NCI-H1417 (cell line): Measurements from ENCODE around the gene LDLRAP1.

ENCODE experiments used
- DNase-seq, 3 experiments: peaks; one replicate each; lab custom pipeline; 2025; lab: John Stamatoyannopoulos, UW

The LDLRAP1 gene

DNA sequence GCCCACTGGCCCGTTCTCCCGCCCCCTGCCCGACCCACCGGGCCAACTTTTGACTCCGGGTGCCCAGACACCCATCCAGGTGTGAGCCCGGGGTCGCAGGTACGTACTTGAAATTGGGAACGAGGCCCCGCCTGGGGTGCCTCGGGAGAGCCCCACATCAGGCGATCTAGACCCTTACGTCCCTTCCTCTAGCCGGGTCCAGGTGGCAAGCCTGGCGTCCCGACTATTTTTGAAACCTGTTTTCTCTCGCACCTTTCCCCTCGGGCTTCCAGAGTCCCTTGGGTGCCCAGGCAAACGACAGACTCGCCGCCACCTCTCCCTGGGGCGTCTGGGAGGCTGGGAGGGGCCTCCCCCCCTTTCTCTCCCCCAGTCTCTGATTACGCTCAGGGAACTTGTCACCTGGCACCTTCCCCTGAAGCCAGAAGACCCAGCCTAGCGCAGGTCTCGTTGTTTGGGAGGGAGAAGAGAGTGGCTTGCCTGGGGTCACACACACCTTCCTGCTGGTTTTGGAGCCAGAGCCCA, 898 bp downstream of the LDLRAP1 start:
- peak in 2 of 3 experiments; percentile 37 to 66 for DNase-seq

DNA sequence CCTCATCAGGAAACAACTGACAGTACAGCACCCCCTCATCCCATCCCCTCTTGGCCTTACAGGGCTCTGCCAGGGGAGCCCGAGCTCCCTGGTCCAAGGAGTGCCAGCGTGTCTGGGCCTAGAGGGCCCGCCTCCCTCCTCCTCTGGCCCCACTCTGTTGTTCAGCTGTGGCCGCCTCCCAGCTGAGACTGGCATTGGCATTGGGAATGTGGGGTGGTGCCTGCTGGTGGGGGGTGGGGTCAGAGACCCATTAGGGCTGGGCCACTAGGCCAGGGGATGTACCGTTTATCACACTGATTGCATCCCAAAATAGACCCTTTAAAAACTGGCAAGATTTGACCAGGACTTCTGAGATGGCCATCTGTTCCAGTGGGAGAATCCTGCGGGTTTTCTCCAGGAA, 1.4 kb downstream of the LDLRAP1 start:
- peak in 1 of 3 experiments; percentile 43 for DNase-seq

DNA sequence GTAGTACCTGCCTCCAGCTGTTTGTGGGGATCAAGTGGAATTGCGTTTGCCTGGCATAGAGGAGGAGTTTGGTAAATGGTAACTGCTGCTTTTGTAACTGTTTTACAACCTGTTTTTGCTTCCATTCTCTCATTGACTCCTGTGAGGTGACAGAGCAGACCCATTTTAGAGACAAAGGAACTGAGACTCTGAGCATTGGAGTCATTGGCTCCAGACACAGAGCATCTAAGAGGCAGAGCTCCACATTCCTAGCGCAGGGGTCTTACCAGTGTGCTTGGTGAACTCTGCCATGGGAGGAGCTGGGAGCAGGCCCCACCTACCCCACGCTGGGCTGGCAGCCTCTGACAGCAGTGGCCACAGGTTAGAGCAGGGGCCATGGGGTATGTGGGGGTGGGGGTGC, 2.4 kb downstream of the LDLRAP1 start:
- no peak for DNase-seq

DNA sequence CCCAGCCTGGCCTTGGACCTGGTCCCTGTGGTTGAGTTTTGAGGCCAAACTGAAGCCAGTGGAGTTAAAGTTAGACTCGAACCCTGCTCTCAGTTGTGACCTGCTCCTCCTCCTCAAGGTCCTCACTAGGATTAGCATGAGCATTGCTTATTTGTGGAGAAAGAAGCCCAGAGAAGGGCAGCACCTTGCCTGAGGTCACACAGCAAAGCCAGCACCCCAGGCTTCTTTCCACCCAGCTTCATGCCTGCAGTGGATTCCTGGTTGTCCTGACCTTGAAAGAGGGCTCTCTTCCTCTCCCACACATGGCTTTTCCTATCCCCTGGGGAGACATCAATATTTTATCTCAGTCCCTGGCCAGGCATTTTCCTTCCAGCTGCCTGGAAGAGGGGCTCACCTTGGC, 2.8 kb downstream of the LDLRAP1 start:
- DNase-seq = no peak

DNA sequence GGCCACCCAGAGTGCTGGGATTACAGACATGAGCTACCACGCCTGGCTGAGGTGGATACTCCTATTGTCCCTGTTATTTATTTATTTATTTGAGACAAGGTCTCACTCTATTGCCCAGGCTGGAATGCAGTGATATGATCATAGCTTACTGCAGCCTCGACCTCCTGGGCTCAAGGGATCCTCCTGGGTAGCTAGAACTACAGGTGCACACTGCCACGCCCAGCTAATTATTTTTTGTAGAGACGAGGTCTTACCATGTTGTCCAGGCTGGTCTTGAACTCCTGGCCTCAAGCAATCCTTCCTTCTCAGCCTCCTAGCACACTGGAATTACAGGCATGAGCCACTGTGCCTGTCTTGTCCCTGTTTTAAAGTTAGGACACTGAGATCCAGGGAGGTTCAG, 5.2 kb downstream of the LDLRAP1 start:
- DNase-seq = no peak

DNA sequence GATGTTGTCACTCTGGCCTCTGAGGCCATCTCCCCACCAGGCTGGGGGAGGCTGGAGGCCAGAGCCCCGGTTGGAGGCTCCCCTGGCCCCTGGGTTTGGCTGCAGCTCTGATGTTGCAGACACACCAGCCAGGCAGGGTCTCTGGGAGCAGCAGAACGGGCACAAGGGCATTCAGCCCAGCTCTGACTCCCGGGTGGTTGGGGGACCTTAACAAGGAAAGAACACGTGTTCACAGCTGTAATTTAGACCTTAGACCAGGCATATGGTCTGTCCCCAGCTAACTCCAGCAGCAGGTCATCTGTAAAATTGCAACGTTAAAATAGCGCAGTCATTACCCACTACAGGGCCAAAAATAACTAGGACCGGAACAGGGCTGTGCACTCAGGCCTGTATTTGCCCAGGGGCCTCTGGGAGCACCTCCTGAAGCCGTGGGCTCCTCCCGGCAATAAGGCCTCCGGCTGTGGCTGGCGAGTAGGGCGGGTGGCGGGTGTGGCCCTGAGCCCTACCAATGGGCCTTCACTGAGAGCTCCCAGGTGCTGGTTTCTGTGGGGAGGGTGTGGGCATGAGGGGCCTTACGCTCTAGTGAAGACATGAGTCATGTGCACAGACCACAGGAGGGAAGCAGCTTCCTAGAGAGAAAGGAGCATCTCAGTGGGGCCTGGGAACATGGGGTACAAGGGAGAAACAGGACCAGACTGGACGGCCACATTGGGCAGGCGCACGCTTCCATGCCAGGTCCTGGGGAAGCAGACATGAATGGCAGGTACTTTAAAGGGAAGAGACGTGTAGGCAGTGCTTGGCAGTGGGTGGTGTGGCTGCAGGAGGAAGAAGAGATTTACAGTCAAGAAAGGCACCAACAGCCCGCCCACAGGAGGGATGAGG, 6.1 kb downstream of the LDLRAP1 start:
- peak; percentile 70 to 79 (median 73) for DNase-seq

DNA sequence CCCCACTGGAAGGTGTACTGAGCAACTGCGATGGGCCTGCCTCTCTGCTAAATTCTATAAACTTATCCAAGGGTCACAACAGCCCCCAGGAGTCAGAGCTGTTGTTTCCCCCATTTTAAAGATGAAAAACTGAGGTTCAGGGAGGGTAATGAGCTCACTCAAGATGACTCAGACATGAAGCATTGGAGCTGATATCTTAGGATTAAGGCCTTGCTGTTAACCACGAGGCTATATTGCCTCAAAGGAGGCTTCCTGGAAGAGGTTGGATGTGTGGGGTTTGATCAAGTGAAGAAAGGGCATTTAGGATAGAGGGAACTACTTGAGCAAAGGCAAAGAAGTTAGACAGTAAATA, 6.7 kb downstream of the LDLRAP1 start:
- no peak for DNase-seq

DNA sequence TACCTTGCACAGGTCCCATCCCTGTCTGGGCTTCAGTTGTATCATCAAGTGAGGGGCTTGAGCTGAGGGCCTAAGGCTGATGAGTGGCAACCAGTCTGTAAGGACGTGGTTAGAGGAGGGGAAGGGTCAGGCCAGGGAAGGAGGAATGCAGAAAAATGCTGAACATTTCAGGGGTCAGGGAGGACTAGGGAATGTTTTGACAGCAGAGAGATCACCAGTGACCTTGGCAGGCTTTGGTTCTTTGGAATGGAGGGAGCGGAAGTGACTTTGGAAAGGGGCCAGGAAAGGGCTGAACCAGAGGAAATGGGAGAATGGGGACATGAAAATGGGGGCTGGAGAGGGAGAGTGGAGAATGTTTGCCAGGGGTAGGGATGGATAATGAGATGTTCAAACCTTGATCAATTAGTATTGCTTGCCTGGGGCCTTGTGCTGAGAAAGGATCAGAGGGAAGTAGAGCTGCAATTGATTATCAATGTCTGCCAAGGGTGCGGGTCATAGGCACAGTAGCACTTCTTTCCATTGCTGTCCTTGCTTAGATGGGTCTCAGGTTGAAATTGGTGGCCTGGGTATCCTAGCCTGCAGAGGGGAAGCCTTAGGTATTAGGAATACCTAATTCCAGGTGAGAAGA, 7.4 kb downstream of the LDLRAP1 start:
- DNase-seq = no peak

DNA sequence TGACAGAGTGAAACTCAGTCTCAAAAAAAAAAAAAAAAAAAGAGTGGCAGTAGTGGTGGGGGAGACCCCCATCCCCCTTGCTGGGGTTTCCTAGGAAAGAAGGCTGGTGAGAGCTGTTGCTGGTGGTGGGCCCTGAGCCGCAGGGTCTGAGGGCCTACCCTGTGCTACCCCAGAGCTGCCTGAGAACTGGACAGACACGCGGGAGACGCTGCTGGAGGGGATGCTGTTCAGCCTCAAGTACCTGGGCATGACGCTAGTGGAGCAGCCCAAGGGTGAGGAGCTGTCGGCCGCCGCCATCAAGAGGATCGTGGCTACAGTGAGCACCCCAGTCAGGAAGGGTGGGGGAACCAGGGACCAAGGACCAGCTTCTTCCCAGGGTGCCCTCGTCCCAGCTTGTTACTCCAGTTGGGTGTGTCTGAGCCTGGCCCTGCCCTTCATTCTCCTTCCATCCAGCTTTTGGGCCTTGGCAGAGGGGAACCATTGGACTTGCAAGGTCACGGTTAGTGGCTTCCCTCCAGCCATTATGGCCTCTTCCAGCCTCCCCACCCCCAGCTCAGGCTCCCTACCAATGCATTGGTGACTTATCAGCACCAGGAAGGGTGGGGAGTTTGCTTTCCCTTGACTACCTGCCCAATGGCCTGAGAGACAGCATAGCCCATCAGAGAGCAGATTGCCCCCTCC, 10.5 kb downstream of the LDLRAP1 start:
- DNase-seq = no peak

DNA sequence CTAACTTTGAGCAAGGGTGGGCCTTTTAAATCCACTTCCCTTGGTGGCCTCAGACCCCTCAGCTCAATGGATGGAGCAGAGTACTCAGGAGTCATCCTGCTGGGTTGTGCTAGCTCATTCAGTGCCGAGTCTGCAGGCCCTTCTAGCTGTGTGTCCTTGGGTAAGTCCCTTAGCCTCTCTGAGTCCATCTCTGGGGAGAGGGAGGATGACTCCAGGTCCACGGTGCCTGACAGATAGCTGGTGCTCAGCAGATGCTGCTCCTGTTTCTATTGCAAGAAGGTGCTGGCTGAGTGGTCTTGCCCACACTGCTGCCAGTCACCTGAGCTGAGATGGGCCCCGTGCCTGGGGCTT, 11.0 kb downstream of the LDLRAP1 start:
- DNase-seq = no peak

DNA sequence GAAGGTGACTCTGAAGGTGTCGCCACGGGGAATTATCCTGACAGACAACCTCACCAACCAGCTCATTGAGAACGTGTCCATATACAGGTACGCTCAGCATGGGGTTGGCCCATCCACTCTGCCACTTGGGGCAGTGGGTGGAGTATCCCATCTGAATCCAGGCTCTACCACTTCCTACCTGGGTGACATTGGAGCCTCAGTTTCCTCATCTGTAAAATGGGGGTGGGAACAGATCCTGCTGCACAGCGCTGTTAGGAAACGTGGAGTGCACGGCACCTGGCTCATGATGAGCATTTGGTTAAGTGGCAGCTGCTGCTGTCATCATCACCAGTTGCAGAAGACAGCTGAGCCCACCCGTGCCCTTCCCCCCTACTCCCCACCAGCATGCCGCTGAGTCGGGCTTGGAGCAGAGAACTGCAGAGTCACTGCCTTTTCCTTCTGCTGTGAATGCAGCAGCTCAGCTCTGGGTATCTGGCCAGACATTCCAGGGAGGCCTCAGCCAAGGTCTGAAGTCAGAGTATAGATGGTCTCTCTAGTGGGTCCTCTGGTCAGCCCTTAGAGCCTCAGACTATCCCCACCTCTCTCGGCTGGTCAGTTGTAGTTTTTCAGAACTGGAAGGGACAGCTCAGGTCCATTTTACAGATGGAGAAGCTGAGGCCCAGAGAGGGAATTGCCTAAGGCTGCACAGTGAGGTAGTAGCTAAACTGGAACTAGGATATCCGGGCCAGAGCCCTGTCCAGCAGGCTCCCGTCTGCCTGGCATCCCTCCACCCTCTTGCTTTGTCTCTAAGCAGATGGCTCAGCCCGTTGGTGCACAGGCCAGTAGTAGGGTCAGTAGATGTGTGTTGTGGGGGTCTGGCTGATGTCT, 11.7 kb downstream of the LDLRAP1 start:
- no peak for DNase-seq

DNA sequence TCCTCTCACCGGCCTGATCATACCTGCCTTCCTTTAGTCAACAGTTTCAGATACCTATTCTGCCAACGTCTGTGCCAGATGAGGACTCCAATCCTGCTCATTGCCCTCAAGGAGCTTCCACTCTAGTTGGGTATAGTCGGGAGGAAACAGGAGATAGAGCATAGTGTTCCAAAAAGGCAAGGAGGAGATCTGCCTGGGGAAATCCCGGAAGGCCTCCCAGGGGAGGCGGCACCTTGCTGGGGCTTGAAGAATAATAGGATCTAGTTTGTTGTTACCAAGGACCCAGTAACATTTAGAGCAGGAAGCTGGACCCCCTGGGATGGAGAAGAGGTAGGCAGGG, 12.3 kb downstream of the LDLRAP1 start:
- no peak for DNase-seq

DNA sequence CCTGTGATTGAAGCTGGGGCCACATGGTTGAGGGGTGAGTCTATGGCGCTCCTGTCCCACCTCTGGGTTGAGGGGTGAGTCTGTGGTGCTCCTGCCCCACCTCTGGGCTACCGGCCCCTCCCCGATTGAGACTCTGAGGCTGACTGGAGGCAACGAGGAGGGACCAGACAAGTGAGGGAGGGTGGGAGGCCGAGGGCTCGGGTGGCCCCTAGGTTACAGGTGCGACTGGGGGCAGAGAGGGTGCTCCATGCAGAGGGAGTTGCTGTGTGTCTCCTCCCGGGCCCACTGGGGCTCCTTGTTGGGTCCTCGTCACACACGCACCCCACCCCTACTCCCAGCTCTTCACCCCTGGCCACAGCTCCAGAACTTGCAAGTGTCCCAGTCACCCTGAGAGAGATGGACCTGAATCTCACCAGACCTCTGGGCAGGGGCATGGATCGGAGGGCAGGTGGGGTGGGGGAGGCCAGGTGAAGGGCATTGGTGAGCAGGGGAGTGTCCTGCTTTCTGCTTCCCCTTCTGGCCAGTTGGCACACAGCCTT, 12.8 kb downstream of the LDLRAP1 start:
- DNase-seq = no peak

DNA sequence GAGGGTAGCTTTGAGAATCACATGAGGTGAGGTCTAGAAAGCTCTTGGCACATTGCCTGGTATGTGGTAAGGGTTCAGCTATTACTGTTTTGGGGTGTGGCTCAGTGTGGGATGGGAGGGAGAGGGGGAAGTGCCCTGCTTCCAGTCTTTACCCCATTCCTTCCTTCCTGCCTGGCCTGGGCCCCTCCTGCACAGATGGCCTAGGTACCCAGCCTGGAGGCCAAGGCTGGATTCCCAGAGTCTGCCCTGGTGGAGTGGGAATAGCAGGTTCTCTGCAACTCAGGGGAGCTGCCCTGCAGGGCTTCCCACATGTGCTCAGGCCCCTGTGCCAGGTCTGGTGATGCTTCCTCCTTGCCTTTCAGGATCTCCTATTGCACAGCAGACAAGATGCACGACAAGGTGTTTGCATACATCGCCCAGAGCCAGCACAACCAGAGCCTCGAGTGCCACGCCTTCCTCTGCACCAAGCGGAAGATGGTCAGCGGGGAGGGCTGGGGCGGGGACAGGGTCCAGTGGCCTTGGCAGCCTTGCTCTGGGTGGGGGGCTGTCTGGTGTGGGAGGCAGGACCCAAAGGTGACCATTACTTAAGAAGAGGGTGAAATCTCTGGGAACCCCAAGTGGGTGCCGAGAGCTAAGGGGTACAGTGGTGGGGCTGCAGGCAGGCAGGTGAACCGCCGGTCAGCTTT, 13.5 kb downstream of the LDLRAP1 start:
- peak in 1 of 3 experiments; percentile 6 for DNase-seq

DNA sequence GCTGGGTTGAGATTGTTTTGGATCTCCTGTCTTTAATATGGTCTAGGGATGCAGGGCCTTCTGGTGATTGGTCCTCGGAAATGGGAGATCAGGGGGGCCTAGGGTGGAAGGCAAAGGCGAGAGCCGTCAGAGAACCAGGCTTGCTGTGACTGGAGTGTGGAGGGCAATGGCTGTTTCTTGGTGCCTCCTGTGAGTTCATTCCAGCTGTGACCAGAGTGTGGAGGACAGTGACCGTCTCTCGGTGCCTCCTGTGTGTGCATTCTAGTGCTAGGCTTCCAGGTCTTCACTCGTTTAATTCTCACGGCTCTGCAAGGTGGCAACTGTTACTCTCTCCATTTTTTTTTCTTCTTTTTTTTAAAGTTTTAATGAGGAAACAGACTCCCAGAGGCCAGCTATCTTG, 14.1 kb downstream of the LDLRAP1 start:
- no peak for DNase-seq

DNA sequence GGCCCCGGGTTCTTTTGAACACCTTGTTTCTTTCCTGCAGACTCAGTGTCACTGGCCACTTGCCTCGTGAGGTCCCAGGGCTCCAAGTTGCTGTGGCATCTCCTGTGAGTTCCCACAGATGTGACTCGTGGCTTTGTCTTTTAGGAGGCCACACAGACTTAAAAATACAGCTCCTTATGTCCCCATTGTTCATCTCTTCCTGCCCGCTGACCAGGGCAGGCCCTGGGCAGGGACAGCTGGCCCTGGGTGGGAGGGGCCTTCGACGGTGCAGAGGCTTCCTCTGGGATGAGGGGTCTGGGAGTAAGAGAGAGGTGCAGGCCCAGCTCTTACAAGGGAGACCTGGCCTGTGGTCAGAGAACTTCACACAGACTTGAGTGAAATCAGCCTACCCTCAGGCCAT, 15.6 kb downstream of the LDLRAP1 start:
- no peak for DNase-seq

DNA sequence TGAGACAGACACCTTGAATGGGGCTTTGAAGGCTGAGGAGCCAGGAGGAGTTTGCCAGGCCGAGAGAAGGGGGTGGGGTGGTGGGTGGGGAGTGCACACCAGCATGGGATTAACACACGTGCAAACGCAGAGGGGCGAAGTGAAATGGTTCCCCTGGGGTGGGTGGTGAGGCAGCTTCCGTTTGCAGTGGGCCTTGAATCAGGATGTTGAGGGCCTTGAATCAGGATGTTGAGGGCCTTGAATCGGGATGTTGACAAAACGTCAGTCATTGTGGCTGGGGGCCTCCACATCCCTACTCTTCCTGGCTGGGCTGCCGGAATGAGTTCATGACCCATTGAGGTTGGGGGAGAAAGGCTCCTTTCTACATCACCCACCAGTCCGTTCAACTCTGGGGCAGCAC, 16.6 kb downstream of the LDLRAP1 start:
- DNase-seq = no peak

DNA sequence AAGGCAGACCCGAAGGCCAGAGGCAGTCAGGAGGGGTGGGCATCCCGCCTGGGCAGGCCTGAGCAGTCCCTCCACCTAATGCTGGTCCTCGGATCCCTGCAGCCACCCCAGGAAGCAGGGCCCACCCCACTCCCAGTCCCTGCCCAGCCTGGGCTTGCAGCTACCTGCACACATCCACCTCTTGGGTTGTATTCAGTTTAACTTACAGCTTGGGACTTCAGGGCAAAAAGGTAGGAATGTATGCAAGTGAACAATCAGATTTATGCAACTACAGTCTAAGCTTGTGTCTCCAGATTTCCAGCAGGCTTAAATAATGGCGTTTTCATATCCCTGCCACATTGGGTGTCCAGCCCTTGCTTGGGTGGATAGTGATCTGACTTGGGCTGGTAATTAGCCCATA, 17.4 kb downstream of the LDLRAP1 start:
- no peak for DNase-seq

DNA sequence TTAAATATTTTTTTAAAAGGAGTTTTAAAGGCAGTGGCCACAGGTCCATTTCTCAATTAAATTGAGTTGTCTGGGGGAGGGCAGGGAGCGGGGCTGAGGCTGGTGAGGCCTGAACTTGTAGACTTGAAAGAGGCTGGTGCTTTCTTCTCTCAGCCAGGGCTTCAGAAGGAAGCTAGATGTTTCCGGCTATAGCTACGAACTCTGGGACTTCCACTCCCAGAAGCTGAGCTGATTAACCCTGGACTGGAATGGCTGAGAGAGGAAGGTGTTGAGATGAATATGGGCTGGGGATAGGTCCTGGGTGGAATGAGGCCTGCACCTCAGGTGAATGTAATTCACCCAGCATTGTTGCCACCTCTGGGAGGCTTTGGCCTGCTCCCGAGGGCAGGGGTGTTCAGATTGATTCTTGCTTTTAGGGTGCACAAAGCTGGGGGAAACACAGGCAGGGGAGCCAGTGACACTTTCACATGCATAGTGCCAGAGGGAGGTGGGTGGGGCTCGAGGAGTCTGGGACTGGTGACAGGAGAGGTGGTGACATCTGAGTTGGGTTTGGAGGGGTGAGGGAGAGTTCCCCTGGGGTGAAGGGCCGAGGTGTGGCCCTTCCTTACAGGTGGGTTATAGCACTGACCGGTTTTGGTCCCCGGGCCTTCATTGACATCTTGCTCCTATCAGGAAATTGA, 18.2 kb downstream of the LDLRAP1 start:
- no peak for DNase-seq

DNA sequence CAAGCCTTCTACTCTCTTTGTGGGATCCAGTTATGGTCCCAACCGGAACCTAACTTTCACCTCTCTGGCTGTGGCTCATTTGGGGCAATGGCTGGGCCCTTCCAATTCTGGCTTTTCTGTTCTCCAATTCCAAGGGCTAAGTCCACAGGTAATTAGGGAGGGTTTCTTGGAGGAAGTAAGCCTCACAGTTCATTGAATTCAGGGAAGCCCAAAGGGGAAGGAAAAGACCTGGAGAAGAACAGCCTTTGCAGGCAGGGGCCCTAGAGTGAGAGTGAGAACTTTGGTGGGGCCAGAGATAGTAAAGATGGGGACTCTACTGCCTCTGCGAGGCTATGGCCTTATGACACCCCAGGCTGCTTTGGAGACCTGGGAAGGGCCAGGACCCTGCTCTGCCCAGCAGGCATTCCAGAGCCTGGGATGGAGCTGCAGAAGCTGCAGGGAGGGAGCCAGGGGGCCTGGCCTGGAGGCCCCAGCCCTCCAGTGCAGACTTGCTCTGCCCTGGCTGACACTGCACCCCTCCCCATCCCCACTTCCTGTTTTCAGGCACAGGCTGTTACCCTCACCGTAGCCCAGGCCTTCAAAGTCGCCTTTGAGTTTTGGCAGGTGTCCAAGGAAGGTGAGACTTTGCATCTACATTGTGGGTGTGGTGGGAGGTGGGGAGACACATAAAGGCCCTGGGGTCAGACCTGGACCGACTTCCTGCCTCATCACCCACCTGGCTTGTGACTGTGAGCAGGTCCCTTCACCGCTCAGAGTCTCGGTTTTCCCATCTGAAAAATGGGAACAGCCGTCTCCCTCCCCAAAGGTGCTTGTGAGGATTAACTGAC, 18.9 kb downstream of the LDLRAP1 start:
- DNase-seq = peak in 2 of 3 experiments; percentile 9 to 48
